Femur (tissue), 1 donor: ENCODE results near the gene PDE6G.

Experiments used
- DNase-seq: peaks from one replicate; pipeline ENCODE4 v3.0.0-alpha.2; 2017

Gene PDE6G

GRCh38 chr17:81656118-81656743, at the start of gene PDE6G:
Gene PDE6G (minus strand): TSS chr17:81656542. CDS start chr17:81653305, 3,237 bp downstream.
- no peak for DNase-seq

GRCh38 chr17:81705518-81706231, 49.3 kb upstream of the PDE6G start:
- DNase-seq = no peak

- DNase-seq = no peak
These were observed 47.7 kb upstream of the PDE6G start for GRCh38 chr17:81703747-81704654.

GRCh38 chr17:81702934-81703746, 46.8 kb upstream of the PDE6G start, which contains the start of gene MRPL12:
Gene MRPL12 (plus strand): TSS chr17:81703367. CDS start chr17:81703502, 135 bp downstream.
- DNase-seq = peak; percentile 96

- no peak for DNase-seq
These were observed 45.1 kb upstream of the PDE6G start for GRCh38 chr17:81701288-81702071.

- DNase-seq = no peak
These were observed 44.3 kb upstream of the PDE6G start for GRCh38 chr17:81700353-81701287.

- no peak for DNase-seq
These were observed 41.1 kb upstream of the PDE6G start for GRCh38 chr17:81697261-81698044.

- DNase-seq = no peak
These were observed 40.0 kb upstream of the PDE6G start for GRCh38 chr17:81696218-81696941.

- DNase-seq = no peak
These were observed 39.5 kb upstream of the PDE6G start for GRCh38 chr17:81695801-81696200.

GRCh38 chr17:81695211-81695610, 38.9 kb upstream of the PDE6G start:
- DNase-seq = no peak

- no peak for DNase-seq
These were observed 38.5 kb upstream of the PDE6G start for GRCh38 chr17:81694810-81695209.

GRCh38 chr17:81693509-81694210, 37.3 kb upstream of the PDE6G start:
- no peak for DNase-seq

- no peak for DNase-seq
These were observed 35.3 kb upstream of the PDE6G start for GRCh38 chr17:81691608-81692007.

GRCh38 chr17:81691196-81691595, 34.9 kb upstream of the PDE6G start:
- DNase-seq = no peak

- DNase-seq = no peak
These were observed 34.2 kb upstream of the PDE6G start for GRCh38 chr17:81690549-81690948.

- DNase-seq = no peak
These were observed 33.7 kb upstream of the PDE6G start for GRCh38 chr17:81690066-81690465.

- DNase-seq = no peak
These were observed 32.3 kb upstream of the PDE6G start for GRCh38 chr17:81688616-81689015.
